Astrocyte of the spinal cord (primary cell): ENCODE measurements around the gene NCAPD2.
"Not testable (repeated sequence)": the region's sequence is repeated elsewhere in the genome, so short reads cannot be mapped to it uniquely, and the experiment has no call there.

Source experiments
- DNase-seq: peaks from one replicate; pipeline ENCODE4 v3.0.0; 2011; ENCODE audit warnings: low read depth, low spot score
- H3K4me3 ChIP-seq: 2 replicates; pipeline ENCODE4 v1.5.1; 2011; ENCODE audit warnings: low read depth, mild to moderate bottlenecking, low read length, moderate library complexity
- CTCF ChIP-seq: IDR thresholded peaks from 2 replicates; pipeline ENCODE4 v1.5.1; 2012; ENCODE audit warnings: low read depth, mild to moderate bottlenecking, low read length, inconsistent platforms
- in situ Hi-C: cut with HindIII; loops from 2 replicates; pipeline ENCODE4 v1.10.0; 2017; ENCODE audit warnings: low sequenced_read_pairs

NCAPD2 gene

GRCh38 chr12:6534945-6535696, 41.2 kb downstream of the NCAPD2 start:
- in situ Hi-C loops = no loop called here
- peak overlapping the region; percentile 98 for H3K4me3 ChIP-seq
- peak; percentile 79 for DNase-seq
- TF ChIP-seq CTCF = peak; percentile 2

- peak overlapping the region; percentile 98 for H3K4me3 ChIP-seq
- DNase-seq = no peak
- in situ Hi-C loops = no loop called here
- no peak for TF ChIP-seq CTCF
These were observed 41.7 kb downstream of the NCAPD2 start for GRCh38 chr12:6535697-6535946.

GRCh38 chr12:6535960-6536847, 42.3 kb downstream of the NCAPD2 start:
- peak overlapping the region; percentile 98 for H3K4me3 ChIP-seq
- in situ Hi-C loops = no loop called here
- no peak for TF ChIP-seq CTCF
- DNase-seq = no peak

- in situ Hi-C loops = no loop called here
- no peak for TF ChIP-seq CTCF
- H3K4me3 ChIP-seq = peak overlapping the region; percentile 98
- DNase-seq = no peak
These were observed 43.1 kb downstream of the NCAPD2 start for GRCh38 chr12:6536894-6537579.

- in situ Hi-C loops = not testable (repeated sequence)
- peak; percentile 83 for TF ChIP-seq CTCF
- DNase-seq = peak; percentile 81
- H3K4me3 ChIP-seq = peak overlapping the region; percentile 98
These were observed 43.9 kb downstream of the NCAPD2 start for GRCh38 chr12:6537580-6538419.
